NB4 (cell line): Measurements from ENCODE around the gene BIK.
A peak's percentile ranks its signal among the peaks of the same experiment; 100 is the strongest.

Experiments used
- DNase-seq: peaks from one replicate; pipeline ENCODE4 v3.0.0; 2010; ENCODE audit warnings: low read depth
- H3K4me3 ChIP-seq: one replicate; pipeline ENCODE4 v1.5.1; 2011; ENCODE audit warnings: mild to moderate bottlenecking, low read depth, low read length, moderate library complexity
- MYC ChIP-seq: IDR thresholded peaks from 2 replicates; pipeline ENCODE4 v1.6.1; 2011; ENCODE audit warnings: low read depth, low read length
- POLR2A ChIP-seq: IDR thresholded peaks from 2 replicates; pipeline ENCODE4 v1.6.1; 2011; ENCODE audit warnings: mild to moderate bottlenecking; ENCODE audit not compliant: insufficient read length; ENCODE audit errors: extremely low read depth
- TF ChIP-seq, protein P1 (sequence below): IDR thresholded peaks from 2 replicates; pipeline ENCODE4 v1.6.1; 2011; ENCODE audit warnings: low read depth, low read length
- TF ChIP-seq, protein P2 (sequence below): IDR thresholded peaks from one replicate; pipeline ENCODE4 v1.5.1; 2012; ENCODE audit warnings: low read depth, low read length

BIK gene

DNA sequence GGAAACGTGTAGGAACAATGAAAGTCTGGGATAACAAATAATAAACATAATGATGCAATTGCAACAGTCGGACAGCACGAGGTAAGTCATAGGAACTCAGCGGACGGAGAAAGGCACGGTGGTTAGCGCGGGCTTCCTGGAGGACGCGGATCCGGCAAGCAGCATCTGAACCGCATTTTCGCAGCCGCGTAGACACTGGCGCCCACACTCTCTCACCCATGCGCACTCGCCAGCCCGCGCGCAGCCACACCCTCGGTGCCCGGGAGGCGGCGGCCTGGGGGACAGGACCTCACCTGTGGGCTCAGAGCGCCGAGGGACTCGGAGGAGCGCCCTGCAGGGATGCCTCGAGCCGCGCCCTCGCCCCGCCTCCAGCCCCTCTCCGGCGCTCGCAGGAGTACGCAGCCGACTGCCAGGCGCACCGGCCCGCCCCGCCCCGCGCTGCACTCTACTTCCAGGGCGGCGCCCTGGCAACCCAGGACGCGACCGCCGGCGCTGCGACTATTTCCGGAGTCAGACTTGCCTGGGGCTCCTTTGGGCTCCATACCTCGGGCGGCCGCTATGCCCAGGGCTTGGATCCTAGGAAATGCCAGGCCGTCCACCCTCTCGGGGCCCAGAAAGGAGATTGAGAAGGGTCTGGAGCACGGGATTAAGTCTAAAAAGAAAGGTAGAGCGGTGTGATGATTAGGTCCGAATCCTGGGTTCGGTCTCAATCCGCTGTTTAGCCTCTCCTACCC is 21.4 kb upstream of the BIK start, which contains the start of gene TTLL1:
TTLL1 (minus strand) TSS at position 408 of the 734 bp plus-strand sequence. CDS start 13,805 bp downstream, outside the sequence.
- TF ChIP-seq POLR2A (peak; percentile 66), MYC (no peak)
- TF ChIP-seq, protein P1, sequence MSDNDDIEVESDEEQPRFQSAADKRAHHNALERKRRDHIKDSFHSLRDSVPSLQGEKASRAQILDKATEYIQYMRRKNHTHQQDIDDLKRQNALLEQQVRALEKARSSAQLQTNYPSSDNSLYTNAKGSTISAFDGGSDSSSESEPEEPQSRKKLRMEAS, result peak; percentile 32; the same call in 1 of the 2 replicates
- TF ChIP-seq, protein P2, sequence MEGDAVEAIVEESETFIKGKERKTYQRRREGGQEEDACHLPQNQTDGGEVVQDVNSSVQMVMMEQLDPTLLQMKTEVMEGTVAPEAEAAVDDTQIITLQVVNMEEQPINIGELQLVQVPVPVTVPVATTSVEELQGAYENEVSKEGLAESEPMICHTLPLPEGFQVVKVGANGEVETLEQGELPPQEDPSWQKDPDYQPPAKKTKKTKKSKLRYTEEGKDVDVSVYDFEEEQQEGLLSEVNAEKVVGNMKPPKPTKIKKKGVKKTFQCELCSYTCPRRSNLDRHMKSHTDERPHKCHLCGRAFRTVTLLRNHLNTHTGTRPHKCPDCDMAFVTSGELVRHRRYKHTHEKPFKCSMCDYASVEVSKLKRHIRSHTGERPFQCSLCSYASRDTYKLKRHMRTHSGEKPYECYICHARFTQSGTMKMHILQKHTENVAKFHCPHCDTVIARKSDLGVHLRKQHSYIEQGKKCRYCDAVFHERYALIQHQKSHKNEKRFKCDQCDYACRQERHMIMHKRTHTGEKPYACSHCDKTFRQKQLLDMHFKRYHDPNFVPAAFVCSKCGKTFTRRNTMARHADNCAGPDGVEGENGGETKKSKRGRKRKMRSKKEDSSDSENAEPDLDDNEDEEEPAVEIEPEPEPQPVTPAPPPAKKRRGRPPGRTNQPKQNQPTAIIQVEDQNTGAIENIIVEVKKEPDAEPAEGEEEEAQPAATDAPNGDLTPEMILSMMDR, result no peak
- DNase-seq, result peak; percentile 92
- H3K4me3 ChIP-seq, result peak within 1 kb of the TSS; percentile 75

DNA sequence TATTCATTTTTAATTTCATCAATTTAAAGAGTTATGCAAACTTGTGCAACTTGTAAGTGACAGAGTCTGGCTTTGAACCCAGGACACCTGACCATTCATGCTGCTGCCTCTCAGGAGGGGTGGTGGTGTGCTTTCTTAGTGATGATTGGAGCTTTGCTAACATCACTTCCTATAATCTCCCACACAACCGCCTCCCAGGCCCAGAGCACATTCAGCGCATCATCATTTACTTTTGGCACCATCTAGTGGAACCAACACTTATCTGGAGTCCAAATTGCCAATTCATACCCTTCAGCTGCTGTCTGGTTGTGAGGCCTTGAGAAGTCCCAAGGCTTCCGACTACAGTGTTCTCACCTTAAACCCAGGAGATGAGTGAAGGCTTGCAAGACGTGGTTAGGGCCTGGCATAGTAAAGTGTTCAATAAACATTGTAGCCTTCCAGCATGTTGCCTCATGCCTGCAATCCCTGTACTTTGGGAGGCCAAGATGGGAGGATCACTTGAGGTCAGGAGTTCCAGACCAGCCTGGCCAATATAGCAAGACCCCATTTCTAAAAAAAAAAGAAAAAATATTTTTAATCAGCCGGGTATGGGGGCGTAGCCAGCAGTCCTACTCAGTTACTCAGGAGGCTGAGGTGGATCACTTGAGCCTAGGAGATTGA is 20.3 kb upstream of the BIK start:
- TF ChIP-seq, protein P2, result peak; percentile 47
- TF ChIP-seq, protein P1, result no peak
- no peak for TF ChIP-seq POLR2A
- no peak overlapping the region for H3K4me3 ChIP-seq
- DNase-seq, result peak; percentile 88

DNA sequence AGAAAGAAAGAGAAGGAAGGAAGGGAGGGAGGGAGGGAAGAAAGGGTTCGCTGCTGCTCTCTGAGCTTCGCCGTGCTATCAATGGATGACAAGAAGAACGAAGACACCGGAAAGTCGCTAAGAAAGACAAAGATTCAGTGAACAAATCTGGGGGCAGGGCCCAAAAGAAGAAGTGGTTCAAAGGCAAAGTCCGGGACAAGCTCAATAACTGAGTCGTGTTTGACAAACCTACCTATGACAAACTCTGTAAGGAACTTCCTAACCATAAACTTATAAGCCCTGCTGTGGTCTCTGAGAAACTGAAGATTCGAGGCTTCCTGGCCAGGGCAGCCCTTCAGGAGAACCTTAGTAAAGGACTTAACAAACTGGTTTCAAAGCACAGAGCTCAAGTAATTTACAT is 18.5 kb upstream of the BIK start:
- H3K4me3 ChIP-seq, result no peak overlapping the region
- peak; percentile 73 for DNase-seq
- TF ChIP-seq MYC, result no peak
- TF ChIP-seq POLR2A, result no peak
- TF ChIP-seq, protein P2, result no peak
- TF ChIP-seq, protein P1, result no peak

DNA sequence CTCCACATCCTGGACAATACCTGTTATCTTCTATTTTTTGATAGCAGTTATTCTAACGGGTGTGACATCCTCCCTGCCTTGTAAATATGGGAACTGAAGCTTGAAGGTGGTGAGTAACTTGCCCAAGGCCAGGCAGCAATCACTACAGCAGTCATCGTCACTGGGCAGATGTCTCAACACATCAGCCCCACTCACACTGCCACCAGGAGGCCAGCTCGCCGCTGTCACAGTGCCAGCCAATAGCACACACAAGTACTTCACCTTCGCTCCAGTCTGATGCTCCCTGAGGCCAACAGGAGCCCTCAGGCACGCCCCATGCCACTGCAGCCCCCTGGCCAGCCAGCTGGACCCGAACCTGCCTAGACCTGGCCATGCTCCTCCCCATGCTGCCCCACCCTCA is 16.5 kb upstream of the BIK start:
- H3K4me3 ChIP-seq, result no peak overlapping the region
- DNase-seq, result peak; percentile 67
- TF ChIP-seq POLR2A, result no peak
- TF ChIP-seq, protein P2, result no peak
- no peak for TF ChIP-seq MYC
- TF ChIP-seq, protein P1, result no peak

DNA sequence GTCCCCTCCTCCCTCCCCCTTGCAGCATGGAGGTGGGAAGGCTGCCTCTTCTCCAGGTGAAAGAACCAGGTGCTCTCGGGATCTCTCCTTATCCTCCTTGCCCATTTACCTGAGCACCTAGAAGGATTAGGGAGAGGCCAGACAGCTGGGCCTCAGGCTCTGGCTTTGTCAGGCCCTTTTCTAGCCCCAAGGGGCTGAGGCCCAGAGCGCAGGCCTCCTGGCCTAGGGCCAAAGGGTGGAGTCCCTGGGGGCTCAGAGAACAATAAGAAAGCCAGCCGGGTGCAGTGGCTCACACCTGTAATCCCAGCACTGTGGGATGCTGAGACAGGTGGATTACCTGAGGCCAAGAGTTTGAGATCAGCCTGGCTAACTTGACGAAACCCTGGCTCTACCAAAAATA is 16.0 kb upstream of the BIK start:
- H3K4me3 ChIP-seq, result no peak overlapping the region
- TF ChIP-seq MYC, result no peak
- TF ChIP-seq, protein P2, result no peak
- TF ChIP-seq, protein P1, result no peak
- TF ChIP-seq POLR2A, result no peak
- no peak for DNase-seq
